HG02840 (cell line): Measurements from ENCODE around the gene KDM3B.

ENCODE experiments used
- ATAC-seq: cut with Tn5 transposase; IDR thresholded peaks from one replicate; pipeline ENCODE4 v1.9.1; 2021; ENCODE audit warnings: mild to moderate bottlenecking, moderate library complexity, moderate number of reproducible peaks; ENCODE audit not compliant: unreplicated experiment, low FRiP score

The KDM3B gene

GRCh38 chr5:138448481-138449398 lies 96.3 kb downstream of the KDM3B start:
- ATAC-seq = no peak

- no peak for ATAC-seq
Measured at GRCh38 chr5:138449501-138450239, 97.2 kb downstream of the KDM3B start.

DNA sequence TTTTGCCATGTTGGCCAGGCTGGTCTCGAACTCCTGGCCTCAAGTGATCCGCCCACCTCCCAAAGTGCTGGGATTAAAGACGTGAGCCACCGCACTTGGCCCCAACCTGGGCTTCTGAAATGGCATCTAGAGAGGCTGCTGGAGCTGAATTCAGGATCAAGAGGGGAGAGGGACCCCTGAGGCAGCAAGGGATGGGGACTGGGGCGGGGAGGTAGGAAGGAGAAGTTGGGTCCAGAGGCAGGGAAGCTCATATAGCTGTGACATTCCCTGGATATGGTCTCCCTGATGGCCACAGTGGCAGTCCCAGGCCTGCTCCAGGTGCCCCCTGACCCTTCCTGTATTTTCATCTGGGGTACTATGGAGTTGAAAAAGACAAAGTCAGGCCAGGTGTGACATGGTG lies 98.5 kb downstream of the KDM3B start:
- ATAC-seq = no peak

DNA sequence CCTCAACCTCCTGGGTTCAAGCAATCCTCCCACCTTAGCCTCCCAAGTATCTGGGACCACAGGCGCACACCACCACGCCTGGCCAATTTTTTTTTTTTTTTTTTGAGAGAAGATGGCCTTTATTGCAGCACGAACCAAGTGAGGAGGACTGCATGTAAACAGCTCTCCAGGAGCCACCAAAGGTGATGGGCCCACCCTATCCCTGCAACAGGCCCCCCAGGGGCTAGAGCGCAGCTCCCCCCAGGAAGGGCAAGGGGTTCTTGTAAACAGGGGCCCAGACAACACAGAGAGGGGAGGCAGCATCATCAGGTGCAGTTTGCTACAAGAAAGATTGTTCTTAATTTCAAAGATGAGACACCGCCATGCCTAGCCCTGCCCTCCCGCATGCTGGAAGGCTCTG lies 100.2 kb downstream of the KDM3B start:
- no peak for ATAC-seq

DNA sequence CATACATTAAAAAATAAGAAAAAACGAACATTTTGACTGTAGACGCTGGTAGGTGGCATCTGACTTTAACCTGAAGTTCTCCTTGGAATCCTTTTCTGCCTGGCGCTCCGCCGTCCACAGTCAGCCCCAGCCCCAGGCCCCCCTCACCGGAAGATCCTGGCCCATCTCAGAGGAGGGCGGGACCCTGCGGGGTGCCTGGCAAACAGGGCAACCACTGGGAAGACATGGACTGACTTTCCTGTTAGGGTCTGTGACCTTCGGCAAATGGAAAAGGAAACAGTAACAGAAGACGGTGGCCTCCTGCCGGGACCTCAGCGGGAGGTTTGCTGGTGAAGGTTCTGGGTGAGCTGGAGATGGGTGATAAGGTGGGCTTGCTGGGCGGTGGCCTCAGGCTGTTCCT lies 101.1 kb downstream of the KDM3B start:
- no peak for ATAC-seq

DNA sequence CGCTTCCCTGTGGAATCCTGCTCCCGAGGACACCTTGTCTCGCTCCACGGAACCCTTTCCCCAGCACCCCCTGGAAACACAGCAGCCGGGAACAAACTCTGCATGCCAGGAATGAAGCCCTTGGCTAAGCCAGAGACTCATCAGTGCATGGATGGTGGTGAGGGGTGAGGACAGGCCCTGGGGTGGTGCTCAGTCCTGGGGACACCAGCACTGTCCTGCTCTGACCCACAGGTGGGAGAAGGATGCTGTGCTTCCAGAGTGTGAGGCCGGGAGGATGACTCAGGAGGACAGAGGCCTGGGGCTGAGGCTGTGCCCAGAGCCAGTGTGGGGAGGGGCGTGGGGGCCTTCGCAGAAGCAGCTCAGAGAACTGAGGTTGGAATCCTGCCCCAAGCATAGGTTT lies 101.6 kb downstream of the KDM3B start:
- no peak for ATAC-seq

DNA sequence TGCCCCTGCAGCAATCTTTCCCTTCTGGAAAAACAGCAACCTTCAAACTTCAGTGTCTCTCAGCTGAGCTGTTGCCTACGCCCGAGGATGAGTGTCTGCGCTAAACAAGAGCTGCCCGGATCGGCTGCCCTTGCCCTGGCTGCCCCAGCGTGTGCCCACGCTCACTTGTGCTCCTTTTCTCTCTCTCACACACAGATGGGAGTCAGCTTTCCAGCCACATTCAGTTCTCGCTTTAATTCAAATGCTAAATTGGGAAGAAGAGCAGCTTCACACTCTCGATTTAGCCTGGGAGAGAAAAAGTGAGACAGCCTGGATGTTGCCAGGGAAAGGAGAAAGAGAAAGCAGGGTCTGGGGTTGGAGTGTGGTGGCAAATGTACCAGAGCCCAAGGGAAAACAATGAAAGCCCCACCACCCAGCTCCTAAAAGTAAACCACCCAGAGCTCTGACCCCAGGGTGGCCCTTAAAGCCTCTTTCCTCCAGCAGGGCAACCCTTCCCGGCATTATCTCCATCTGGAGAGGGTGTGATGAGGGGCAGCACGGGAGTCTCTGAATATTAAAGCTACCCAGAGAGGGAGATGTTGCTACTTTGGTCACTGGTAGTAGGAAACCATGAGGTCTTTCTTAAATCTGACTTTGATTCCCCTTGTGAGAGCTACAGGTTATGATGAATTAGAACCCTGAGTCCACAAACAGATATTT lies 102.9 kb downstream of the KDM3B start:
- ATAC-seq = no peak

GRCh38 chr5:138457531-138458275 lies 105.2 kb downstream of the KDM3B start:
- ATAC-seq = no peak

GRCh38 chr5:138458384-138458783 lies 105.9 kb downstream of the KDM3B start:
- ATAC-seq = no peak

DNA sequence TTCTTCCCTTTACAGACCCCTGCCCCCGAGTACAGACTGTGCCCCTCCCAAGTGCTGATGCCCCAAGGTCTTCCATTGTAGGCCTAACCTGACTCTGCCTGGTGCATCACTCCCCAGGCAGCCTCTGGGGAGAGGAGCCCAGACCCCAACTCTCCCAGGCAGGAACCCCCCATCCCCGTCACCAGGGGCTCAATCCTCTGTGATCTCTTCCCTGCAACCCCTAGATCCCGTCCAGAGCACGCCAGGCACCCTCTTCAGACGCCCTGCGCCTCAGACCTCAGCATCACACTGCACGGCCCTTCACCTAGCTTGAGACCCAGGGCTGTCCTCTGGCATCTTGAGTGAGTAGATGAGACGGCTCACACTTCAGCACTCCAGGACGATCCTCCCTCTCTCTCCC lies 106.4 kb downstream of the KDM3B start:
- no peak for ATAC-seq

DNA sequence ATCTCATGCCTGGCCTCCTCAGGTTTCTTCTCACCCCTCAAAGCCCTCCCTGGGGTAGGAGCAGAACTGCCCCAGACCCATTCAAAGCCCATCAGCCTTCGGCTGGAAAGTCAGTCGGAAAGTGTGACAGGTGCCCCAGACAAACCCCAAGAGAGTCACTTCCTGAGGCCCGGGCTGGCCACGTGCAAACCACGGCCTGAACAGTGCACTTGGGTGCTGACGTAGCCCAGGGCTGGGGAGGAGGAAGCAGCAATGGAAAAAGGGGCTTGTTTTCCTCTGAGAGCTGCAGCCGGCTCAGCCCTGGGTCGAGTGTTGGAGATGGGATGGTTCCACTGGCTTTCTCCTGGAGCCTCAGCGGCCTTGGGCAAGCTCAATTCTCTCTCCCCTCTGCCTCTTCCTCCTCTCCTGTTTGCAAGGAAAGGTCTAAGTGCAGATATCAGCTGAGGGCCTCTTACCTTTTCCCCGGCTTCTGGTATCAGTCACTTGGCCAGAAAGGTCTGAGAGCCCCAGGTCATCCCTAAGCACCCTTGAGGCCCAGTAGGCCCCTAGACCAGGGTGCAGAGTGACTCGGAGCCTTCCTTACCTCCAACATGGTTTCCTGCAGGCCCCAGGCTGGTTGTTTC lies 106.9 kb downstream of the KDM3B start:
- ATAC-seq = no peak

GRCh38 chr5:138460032-138460693 lies 107.7 kb downstream of the KDM3B start:
- no peak for ATAC-seq

- ATAC-seq = no peak
Measured at GRCh38 chr5:138461343-138462125, 109.0 kb downstream of the KDM3B start.

GRCh38 chr5:138463419-138464007 lies 111.0 kb downstream of the KDM3B start:
- ATAC-seq = no peak

DNA sequence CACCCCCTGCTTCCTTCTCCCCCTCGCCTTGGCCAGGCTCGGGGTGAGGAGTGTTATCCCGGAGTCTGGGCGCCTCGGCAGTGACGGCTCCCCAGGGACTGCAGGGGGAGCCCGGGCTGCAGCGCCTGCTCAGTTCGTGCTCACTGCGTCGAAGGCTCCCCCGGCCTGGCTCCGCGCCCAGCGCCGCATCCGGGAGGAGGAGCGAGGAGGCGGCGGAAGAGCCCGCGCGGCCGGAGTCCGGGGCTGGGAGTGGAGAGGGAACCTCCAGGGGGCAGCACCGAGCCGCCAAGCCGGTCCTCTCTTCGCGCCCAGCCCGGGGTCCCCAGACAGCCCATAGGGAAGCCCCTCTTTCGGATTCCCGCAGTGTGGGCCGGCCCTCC lies 111.5 kb downstream of the KDM3B start:
- ATAC-seq = peak; percentile 43

DNA sequence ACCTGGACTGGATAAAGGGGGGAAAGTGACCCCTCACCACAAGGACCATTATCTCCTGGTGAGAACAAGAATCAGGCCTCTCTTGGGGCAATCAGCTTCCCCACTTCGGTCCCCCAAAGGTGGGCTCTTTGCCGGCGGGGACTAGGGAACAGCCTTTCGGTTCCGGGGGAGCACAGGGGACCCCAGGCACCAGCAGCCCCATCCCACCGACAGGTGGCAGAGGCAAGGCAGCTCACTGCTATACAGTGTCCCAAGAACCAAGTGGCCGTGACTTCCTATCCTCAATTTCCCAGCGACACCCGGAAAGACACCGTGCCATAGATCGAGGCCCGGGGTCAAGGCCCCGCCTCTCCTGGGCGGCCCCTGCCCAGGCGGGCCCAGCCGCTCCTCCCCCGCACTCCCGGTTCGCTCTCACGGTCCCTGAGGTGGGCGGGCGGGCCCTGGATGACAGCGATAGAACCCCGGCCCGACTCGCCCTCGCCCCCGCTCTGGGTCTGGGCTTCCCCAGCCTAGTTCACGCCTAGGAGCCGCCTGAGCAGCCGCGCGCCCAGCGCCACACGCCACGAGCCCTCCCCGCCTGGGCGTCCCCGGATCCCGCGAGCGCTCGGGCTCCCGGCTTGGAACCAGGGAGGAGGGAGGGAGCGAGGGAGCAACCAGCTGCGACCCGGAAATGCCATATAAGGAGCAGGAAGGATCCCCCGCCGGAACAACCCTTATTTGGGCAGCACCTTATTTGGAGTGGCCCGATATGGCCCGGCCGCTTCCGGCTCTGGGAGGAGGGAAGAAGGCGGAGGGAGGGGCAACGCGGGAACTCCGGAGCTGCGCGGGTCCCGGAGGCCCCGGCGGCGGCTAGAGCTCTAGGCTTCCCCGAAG lies 112.1 kb downstream of the KDM3B start:
- peak; percentile 72 for ATAC-seq
